ENCODE results near the gene MYCN.
"Not testable (repeated sequence)": the region's sequence is repeated elsewhere in the genome, so short reads cannot be mapped to it uniquely, and the experiment has no call there.

The MYCN gene

DNA sequence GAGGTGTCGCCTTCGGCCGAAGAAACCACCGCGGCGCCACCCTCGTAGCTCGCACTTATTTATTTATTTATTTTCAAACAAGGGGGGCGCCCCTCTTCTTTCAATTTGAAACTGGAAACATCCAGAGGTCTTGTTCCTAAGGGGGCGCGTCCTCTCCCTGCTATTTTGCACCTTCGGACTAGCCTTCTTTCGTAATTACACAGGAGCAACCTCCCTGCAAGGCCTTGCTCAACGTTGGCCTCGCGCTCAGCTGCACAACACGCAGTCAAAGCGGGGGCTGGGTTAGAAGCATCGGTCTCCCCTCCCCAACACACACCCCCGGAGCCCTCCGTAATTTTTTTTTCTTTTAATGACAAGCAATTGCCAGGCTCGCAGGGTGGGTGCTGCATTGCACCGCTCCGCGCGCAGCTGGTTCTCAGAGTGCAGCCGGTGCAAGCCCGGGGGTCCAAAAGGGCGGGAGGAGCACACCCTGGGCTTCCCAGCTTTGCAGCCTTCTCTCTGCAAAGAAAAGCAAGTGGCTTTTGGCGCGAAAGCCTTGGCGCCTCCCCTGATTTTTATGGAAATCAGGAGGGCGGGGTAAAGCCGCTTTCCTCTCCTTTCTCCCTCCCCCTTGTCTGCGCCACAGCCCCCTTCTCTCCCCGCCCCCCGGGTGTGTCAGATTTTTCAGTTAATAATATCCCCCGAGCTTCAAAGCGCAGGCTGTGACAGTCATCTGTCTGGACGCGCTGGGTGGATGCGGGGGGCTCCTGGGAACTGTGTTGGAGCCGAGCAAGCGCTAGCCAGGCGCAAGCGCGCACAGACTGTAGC is at the start of gene MYCN:
TSS of gene MYCN (plus strand) at position 697 of the 807 bp plus-strand sequence. CDS start 1,515 bp downstream, outside the sequence.
- DNase-seq (ENCODE audit: low read depth in 2 of 2, low spot score in 1 of 2): peak in 1 of 2 donors; percentile 7

DNA sequence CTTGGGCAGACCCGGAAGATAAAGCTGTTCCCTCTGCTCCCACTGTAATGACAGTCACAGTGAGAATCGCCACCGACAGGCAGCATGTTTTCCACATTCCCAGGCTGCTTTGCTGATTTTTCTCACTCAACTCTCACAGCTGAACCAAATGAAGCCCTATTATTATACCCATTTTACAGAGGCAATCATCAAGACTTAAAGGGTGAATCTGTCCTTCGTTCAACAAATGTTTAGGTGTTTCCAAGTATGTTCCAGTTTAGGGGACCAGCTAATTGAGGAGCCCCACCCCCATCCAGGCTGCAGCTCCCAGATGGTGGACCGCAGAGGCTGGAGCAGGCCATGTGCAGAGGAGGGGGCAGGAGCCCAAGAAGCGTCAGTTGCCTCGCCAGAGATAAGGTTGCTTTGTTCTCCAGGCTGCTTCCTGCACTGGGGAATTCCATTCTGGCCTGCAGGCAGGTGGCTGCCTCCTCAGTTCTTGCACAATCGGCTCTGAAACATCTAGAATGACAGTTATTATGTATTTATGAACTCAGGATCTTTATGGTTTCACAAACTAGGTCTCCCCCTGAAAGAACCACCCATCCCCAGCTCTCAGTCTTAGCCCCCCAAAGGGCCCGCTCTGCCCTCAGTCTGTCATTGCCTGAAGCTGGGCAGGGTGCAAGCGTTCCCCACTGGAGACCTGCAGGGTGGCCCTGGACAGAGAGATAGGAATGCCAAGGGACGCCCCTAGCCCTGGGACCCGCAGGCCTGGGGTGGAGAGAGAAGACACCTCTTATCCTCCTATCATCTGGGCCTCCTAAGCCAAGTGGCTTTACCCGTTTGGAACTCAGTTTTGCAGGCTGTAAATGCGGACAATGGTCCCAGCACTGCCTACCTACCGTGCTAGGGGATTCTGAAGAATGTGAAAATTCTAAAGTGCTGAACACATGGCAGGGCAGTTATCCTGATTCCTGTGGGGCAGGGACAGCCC is 49.1 kb upstream of the MYCN start:
- DNase-seq (ENCODE audit: low read depth in 2 of 2, low spot score in 1 of 2): no peak

DNA sequence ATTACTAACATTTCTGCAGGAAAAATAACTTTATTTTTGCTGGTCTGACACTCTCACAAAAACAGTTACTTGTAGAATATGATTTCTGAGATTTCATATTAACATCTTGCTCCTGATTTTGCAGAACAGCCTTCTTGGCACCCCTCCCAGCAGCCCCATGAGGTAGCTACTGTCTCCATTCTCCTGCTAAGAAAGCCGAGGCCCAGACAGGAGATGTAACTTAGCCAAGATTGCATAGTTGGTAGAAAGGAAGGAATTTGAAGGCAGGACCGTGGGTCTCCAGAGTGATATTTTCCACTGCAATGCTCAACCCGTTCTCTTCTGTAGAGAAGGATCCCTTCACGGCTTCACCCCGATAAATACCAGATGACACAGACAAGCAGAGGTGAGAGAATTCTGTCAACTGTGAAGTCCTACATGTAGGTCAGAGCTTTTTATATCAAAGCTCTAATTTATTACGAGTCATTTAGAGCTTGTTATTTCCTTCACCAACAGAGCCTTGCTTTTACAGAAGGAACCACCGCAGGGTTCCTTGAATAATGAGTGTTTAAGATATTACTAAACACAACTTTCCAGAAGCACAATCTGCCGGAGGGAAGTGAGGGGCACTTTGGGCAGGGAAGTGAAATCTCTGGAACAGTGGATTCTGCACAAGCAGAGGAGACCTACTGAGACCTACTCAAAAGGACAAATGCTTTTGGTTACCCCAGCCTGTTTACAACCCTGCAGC is 48.0 kb upstream of the MYCN start:
- DNase-seq (ENCODE audit: low read depth in 2 of 2, low spot score in 1 of 2): no peak

DNA sequence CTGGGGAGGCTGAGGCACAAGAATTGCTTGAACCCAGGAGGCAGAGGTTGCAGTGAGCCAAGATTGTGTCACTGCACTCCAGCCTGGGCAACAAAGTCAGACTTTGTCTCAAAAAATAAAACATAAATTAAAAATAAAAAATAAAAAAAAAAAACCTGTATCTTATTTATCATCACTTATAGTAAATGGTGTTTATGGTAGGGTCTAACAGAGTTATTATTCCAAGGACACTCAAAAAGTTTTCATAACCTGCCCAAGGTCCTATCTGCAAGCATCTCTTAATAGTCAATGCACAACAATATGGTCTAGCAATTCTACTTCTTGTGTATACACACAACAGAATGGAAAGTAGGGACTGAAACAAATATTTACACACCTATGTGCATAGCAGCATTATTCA is 47.3 kb upstream of the MYCN start:
- no peak for DNase-seq (ENCODE audit: low read depth in 2 of 2, low spot score in 1 of 2)

DNA sequence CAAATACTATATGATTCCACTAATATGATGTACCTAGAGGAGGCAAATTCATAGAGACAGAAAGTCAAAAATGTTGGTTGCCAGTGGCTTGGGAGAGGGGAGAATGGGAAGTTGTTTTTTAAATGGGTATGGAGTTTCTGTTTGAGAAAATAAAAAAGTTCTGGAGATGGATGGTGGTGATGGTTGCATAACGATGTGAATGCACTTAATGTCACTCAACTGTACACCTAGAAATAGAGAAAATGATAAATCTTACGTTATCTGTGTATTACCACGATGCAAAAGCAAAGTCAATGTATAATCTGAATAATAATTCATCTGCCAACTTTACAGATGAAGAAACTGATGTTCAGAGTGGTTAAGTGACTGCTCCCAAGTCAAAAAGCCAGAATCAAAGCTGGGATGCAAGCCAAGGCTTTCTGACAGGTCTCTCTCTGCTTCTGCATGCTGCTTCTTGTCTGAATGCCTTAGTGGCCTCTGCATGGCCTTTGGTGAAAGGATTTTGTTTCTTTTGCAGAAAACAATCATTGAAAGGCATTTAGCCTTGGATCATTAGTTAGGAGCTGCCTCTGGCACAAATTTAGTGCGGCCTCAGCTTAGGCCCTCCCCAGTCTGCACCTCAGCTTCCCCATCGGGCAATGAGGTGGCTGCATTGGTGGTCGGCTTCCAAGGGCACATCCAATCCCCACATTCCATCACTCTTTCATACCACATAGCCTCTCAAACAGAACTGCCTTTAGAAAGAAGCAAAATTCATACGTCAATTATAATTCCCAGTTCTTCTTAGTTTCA is 46.5 kb upstream of the MYCN start:
- DNase-seq (ENCODE audit: low read depth in 2 of 2, low spot score in 1 of 2): no peak

DNA sequence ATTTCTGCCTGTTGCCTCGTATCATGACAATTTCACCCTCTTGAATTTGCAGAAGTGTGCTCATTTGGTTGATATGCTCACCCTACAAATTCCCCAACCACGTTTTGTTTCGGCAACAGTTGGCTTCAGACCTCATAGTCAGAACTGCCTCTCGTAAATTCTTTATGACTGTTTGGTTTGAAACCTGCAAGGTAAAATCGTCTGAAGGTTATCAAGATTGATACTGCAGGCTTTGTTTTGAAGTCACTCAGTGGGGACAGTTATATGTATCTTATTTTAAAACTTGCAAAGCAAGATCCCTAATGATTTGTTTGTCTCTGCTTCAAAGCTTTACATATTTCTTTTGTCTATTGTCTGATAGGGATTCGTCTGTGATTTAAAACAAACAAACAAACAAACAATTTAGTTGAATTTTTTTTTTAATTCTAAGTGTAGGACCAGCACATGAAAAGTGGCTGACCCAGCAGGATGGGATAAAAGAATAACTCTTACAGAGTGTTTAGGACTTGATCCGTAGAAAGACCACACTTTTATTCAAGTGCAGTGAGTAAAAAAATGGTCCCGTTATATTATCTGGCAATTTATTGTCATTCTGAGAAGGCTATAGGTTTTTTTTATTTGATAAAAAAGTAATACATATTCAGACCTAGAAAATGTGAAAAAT is 45.7 kb upstream of the MYCN start:
- DNase-seq (ENCODE audit: low read depth in 2 of 2, low spot score in 1 of 2): no peak

DNA sequence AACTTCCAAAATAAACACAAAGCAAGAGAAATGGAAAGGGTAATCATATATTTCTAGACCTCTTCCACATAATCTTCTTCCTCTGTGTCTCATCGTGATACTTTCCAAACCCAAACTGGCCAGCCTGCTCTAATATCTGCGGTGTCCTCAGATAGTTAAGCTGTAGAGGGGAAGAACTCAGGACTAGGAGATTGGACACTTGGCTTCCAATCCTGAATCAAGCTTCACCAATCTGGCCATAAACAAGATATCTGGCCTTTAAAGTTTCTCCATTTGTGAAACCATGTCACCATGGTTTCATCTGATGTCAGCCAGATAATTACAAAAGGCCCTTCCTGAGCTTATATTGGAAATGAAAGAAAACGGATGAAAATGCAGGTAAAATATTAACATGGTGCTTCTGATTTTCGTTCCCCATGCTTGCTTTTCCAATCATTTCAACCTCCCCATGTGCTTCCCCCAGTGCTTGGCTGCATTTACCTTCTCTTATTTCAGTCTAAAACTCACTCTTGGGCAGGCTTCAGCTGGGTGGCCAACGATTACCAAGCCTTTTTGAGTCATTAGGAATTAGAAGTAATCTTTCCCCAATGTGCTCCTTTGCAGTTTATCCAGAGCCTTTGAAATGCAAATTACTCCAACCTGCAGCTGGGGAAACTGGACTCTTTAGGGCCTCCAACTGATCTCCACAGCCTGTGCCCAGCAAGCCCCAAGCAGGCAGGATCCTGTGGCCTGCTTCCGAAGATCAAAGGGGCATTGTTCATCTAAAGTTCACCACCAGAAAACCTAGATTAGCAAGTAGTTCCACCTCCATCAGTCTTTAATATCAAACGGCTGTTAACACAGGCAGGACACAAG is 44.5 kb upstream of the MYCN start:
- no peak for DNase-seq (ENCODE audit: low read depth in 2 of 2, low spot score in 1 of 2)

DNA sequence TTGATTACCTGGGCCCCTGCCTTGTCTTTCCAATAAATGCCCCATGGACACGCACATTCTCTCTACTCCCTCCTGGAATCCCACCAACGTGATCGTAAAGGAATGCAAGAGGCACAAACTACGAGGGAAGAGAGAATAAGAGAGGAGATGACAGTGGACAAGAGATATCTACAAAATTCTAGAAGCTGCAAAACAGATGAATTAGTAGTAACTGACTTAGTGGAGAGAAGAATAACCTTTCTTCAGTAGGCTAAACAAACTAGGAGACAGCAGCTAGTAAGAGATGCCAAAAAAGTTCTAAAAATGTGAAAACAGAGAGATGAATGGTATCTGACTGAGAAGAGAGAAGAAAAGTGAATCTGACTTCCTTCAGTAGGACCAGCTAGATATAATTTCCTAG is 43.5 kb upstream of the MYCN start:
- no peak for DNase-seq (ENCODE audit: low read depth in 2 of 2, low spot score in 1 of 2)

DNA sequence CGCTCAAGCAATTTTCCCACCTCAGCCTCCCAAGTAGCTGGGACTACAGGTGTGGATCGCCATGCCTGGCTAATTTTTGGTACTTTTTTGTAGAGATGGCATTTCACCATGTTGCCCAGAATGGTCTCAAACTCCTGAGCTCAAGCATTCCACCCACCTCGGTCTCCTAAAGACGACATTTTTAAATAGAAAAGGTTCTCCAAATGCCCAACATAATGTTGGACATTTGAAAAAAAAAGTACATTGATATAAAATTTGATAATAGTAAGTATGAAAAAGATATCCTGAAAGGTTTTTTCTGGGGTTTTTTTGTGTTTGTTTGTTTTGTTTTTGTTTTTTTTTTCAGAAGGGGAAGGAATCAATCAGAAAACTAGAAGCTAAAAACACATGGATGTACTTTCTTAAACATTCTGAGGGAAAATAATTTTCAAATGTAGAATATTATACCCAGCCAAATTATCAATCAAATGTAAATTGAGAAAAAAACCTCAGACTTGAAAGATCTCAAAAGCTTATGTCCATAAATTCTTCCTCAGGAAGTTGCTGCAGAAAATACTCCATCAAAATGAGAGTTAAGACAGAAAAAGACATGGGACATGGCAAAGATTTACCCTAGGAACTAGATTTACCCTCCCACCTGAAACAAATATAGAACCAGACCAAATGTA is 42.8 kb upstream of the MYCN start:
- no peak for DNase-seq (ENCODE audit: low read depth in 2 of 2, low spot score in 1 of 2)

DNA sequence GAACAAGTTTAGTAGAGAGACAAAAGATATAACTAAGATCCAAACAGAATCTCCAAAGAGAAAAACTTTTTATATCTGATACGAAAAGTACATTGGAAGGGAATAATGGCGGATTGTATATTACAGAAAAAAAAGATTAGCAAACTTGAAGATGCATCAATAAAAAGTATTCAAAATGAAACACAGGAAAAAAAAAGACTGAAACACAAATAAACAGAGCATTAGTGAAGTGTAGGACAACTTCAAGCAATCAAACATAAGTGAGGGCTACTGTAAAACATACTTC is 41.1 kb upstream of the MYCN start:
- DNase-seq (ENCODE audit: low read depth in 2 of 2, low spot score in 1 of 2): no peak

DNA sequence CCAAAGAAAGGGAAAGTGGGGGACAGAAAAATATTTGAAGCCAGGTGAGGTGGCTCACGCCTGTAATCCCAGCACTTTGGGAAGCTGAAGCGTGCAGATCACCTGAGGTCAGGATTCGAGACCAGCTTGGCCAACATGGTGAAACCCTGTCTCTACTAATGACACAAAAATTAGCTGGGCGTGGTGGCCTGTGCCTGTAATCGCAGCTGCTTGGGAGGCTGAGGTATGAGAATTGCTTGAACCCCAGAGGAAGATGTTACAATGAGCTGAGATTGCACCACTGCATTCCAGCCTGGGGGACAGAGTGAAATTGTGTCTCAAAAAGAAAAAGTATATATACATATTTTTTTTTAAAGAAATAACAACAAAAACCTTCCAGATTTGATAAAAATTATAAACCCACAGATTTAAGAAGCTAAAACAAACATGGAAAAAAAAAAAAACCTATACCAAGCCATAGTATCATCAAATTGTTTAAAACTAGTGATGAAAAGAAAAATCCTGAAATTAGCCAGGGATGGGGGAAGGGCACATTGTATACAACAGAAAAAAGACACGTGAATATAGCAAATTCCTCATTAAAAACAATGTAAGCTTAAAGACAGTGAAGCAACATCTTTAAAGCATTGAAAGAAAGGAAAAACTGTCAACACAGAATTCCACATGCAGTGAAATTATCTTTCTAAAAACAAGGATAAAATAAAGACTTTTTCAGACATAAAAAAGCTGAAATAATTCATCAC is 40.4 kb upstream of the MYCN start:
- no peak for DNase-seq (ENCODE audit: low read depth in 2 of 2, low spot score in 1 of 2)

DNA sequence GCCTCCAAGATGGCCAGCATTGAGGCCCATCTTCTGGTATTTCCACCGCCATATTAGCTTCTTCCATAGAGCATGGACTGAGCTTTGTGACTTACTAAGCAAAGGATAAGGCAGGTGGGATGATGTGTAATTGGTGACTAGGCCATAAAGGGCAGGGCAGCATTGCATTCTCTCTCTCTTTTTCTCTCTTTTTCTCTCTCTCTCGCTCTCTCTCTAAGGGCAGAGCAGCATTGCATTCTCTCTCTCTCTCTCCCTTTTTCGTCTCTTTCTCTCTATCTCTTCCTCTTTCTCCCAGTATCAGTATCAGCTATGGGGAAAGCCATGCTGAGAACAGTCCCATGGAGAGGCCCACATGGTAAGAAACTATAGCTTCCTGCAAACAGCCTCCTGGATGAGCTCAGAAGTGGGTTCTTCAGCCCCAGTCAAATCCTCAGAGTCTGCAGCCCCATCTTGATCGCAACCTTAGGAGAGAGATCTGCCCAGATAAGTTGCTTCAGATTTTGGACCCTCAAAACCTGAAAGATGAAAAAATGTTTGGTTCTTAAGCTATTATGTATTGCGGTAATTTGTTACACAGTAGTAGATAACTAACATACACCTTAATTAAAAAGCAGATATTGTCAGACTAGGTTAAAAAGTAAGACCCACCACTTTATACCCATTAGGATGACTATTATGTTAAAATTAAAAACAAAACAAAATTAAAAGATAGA is 39.1 kb upstream of the MYCN start:
- DNase-seq (ENCODE audit: low read depth in 2 of 2, low spot score in 1 of 2): no peak

DNA sequence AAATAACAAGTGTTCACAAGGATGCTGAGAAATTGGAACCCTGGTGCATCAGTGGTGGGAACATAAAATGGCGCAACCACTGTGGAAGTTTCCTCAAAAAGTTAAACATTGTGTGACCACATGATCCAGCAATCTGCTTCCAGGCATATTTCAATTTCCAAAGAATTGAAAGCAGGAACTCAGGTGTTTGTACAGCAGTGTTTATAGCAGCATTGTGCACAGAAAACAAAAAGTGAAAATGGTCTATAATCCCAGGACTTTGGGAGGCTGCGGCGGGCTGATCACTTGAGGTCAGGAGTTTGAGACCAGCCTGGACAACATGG is 38.6 kb upstream of the MYCN start:
- DNase-seq (ENCODE audit: low read depth in 2 of 2, low spot score in 1 of 2): no peak

DNA sequence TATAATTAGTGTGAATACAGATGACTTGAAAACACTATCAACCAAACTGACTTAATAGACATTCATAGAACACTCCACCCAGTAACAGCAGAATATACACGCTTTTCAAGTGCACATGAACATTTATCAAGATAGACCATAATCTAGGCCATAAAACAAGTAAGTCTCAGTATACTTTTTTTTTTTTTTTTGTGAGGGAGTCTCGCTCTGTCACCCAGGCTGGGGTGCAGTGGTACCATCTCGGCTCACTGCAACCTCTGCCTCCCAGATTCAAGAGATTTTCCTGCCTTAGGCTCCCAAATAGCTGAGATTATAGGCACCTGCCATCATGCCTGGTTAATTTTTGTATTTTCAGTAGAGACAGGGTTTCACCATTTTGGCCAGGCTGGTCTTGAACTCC is 36.4 kb upstream of the MYCN start:
- DNase-seq (ENCODE audit: low read depth in 2 of 2, low spot score in 1 of 2): not testable (repeated sequence)

DNA sequence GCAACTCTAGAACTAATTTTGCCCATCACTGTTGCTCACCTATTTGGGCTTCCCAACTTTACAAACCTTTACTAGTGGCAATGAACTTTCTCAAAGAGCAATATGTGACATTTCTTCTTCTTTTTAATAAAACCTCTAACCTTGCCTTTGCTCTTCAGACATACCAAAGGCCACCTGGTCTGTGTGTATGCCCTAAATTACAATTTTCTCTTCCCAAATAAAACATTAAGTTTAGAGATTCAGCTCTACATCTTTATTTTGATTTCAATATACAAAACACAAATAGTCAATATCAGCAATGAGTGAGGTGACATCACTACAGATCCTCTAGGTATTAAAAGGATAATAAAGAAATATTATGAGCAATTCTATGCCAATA is 35.1 kb upstream of the MYCN start:
- no peak for DNase-seq (ENCODE audit: low read depth in 2 of 2, low spot score in 1 of 2)

DNA sequence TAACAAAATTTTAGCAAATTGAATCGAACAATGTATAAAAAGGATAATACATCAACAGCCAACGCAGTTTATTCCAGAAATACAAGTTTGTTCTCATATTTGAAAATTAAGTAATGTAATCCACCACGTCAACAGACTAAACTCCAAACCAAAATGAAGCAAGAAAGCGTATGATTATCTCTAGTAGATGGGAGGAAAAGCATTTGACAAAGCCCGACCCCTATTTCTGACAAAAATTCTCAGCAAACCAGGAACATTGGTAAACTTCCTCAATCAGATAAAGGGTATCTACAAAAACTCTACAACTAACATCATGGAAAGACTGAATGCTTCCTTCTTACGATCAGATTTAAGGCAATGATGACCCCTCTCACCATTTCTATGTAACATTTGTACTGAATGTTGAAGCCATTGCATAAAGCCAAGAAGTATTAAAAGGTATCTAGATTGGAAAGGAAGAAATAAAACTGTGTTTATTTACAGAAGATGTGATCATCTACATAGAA is 34.3 kb upstream of the MYCN start:
- DNase-seq (ENCODE audit: low read depth in 2 of 2, low spot score in 1 of 2): no peak

DNA sequence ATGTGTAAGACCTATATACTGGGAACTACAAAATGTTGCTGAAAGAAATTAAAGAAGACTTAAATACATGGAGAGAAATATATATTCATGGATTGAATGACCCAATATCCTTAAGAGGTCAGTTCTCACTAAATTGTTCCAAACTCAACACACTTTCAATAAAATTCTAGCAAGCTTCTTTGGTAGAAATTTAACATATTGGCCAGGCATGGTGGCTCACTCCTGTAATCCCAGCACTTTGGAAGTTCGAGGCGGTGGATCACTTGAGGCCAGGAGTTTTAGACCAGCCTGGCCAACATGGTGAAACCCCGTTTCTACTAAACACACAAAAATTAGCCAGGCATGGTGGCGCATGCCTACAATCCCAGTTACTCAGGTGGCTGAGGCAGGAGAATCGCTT is 33.6 kb upstream of the MYCN start:
- no peak for DNase-seq (ENCODE audit: low read depth in 2 of 2, low spot score in 1 of 2)

Measured in stimulated activated CD8-positive, alpha-beta memory T cell treated with anti-CD3 and anti-CD28 coated beads, Interleukin-4, amount 100 ng/mL, for 1 hour (primary cell).